Upper lobe of right lung (tissue), 1 donor: Measurements from ENCODE around the gene CBFA2T3. TPM values are rescaled to one million over a fixed set of nuclear protein-coding genes. Genes with fewer than 3 reads are reported as not detected.

ENCODE experiments used
- ATAC-seq: fragments of 200-7000 bp; cut with Tn5 transposase; one replicate; pipeline ENCODE4 v1.9.1; 2020; ENCODE audit warnings: mild to moderate bottlenecking, moderate library complexity
- DNase-seq: peaks from one replicate; pipeline ENCODE4 v3.0.0-alpha.2; 2020
- H3K27ac ChIP-seq: fragments of 200-600 bp; one replicate; pipeline ENCODE4 v1.8.0; 2022
- H3K27me3 ChIP-seq: fragments of 200-600 bp; one replicate; pipeline ENCODE4 v1.8.0; 2022; ENCODE audit warnings: mild to moderate bottlenecking
- H3K36me3 ChIP-seq: fragments of 200-600 bp; one replicate; pipeline ENCODE4 v1.8.0; 2022
- H3K4me1 ChIP-seq: fragments of 200-600 bp; one replicate; pipeline ENCODE4 v1.8.0; 2022
- H3K4me3 ChIP-seq: fragments of 200-600 bp; one replicate; pipeline ENCODE4 v1.8.0; 2022; ENCODE audit warnings: mild to moderate bottlenecking
- H3K9me3 ChIP-seq: fragments of 200-600 bp; one replicate; pipeline ENCODE4 v1.8.0; 2022
- intact Hi-C: fragments of 100-400 bp; cut with DNase I; formaldehyde crosslinking; loops from one replicate; pipeline ENCODE4 v1.11.0; 2022
- total RNA-seq: library from RNA; stranded (reverse); fragmentation: NEBNext Ultra II Directional; extraction: Animal tissue kit (Norgen Biotek cat#: 25700); gene quantifications from one replicate; pipeline ENCODE4 v1.2.1, GENCODE V29; 2021
- TF ChIP-seq, protein P1 (sequence below): fragments of 200-600 bp; IDR thresholded peaks from one replicate; pipeline ENCODE4 v1.8.0; 2022; ENCODE audit warnings: antibody characterized with exemption
- donor health status: DM: no; HTN: yes; CAD: no; lungs with severe emphysema.

Gene CBFA2T3
- total RNA-seq, 1 donor from 2014 or later = 19.0 TPM

GRCh38 chr16:88936008-88936555, 40.9 kb downstream of the CBFA2T3 start:
- intact Hi-C loops = no loop called here
- H3K27ac ChIP-seq = peak overlapping the region; percentile 63

DNA sequence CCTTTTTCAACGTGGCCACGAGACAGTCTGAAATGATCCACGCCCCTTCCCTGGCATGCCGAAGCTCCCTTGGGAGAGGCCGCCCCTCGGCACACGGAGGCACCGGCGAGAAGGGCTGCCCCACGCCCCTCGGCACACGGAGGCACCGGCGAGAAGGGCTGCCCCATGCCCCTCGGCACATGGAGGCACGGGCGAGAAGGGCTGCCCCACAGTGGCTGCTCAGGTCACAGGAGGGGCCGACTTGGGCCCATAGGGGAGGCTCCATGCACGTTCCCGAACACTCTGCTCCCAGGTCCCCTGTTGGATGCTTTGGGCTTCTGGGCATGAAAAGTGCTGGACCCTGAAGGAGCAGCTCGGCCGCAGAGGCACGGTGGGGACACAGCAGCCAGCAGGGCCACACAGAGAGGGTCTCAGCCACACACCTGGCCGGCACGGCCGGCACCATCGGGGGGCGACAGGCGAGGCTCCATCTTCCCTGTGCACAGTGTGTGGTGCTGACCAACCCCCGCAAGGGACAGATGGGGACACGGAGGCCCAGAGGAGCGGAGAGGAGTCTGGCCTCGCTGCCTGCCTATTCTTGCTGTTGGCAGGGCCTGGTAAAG, 42.8 kb downstream of the CBFA2T3 start:
- TF ChIP-seq, protein P1, sequence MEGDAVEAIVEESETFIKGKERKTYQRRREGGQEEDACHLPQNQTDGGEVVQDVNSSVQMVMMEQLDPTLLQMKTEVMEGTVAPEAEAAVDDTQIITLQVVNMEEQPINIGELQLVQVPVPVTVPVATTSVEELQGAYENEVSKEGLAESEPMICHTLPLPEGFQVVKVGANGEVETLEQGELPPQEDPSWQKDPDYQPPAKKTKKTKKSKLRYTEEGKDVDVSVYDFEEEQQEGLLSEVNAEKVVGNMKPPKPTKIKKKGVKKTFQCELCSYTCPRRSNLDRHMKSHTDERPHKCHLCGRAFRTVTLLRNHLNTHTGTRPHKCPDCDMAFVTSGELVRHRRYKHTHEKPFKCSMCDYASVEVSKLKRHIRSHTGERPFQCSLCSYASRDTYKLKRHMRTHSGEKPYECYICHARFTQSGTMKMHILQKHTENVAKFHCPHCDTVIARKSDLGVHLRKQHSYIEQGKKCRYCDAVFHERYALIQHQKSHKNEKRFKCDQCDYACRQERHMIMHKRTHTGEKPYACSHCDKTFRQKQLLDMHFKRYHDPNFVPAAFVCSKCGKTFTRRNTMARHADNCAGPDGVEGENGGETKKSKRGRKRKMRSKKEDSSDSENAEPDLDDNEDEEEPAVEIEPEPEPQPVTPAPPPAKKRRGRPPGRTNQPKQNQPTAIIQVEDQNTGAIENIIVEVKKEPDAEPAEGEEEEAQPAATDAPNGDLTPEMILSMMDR = no peak
- no peak for ATAC-seq
- intact Hi-C loops = no loop called here

More at GRCh38 chr16:88936008-88936555, 40.9 kb downstream of the CBFA2T3 start:
- Histone ChIP-seq H3K27me3 (peaks cover 6% of the 10 kb centered on the region), H3K4me3 (no peak overlapping the region), H3K4me1 (peaks cover 29% of the 10 kb centered on the region), H3K9me3 (no peaks in the 10 kb centered on the region), H3K36me3 (no peaks in the 10 kb centered on the region)
- ATAC-seq (peak; percentile 20), DNase-seq (no peak)
- TF ChIP-seq, protein P1 = no peak

GRCh38 chr16:88932929-88933328, 44.1 kb downstream of the CBFA2T3 start:
- TF ChIP-seq, protein P1 = no peak
- intact Hi-C loops = no loop called here
- Histone ChIP-seq H3K36me3 (no peaks in the 10 kb centered on the region), H3K4me3 (no peak overlapping the region), H3K27me3 (no peaks in the 10 kb centered on the region), H3K4me1 (peaks cover 12% of the 10 kb centered on the region), H3K9me3 (no peaks in the 10 kb centered on the region), H3K27ac (no peak overlapping the region)
- DNase-seq (no peak), ATAC-seq (no peak)

More for the DNA sequence above, 42.8 kb downstream of the CBFA2T3 start:
- H3K4me1 ChIP-seq = peaks cover 22% of the 10 kb centered on the region
- H3K4me3 ChIP-seq = no peak overlapping the region
- no peak overlapping the region for H3K27ac ChIP-seq
- H3K36me3 ChIP-seq = no peaks in the 10 kb centered on the region
- no peak for DNase-seq
- no peaks in the 10 kb centered on the region for H3K27me3 ChIP-seq
- H3K9me3 ChIP-seq = no peaks in the 10 kb centered on the region

DNA sequence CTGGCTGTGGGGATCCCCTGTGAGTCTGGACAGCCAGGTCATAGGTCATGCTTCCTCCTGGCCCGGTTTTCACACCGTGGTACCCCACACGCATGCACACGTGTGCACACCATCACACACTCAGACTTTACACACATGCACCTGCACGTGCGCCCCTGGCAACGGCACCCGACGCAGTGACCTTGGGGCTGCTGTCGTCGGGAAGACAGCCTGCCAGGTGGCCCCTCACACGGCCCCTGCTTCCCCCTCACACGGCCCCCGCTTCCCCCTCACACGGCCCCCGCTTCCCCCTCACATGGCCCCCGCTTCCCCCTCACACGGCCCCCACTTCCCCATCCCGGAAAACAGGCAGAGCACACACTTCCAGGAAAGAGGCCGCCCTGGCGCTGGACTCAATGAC, 45.1 kb downstream of the CBFA2T3 start:
- intact Hi-C loops = no loop called here
- no peak for DNase-seq
- H3K4me3 ChIP-seq = no peak overlapping the region

DNA sequence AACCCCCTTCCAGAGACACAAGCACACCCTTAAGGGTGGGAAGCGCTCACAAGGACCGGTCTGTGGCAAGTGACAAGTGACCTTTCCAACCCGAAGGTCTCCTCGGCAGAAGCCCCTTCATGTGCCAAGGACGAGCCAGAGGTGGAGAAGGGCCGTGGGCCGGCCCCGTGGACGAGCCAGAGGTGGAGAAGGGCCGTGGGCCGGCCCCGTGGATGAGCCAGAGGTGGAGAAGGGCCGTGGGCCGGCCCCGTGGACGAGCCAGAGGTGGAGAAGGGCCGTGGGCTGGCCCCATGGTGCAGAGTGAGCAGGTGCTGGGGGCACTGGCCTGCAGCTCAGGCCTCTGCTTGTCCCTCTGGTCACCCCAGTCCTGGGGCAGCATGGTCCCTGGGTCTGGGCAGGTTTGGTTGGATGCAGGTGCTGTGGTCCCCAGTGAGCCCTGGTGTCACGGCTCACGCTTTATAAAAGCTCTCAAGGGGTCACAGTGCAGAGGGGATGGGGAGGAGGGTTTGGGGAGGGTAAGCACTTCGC, 45.6 kb downstream of the CBFA2T3 start:
- DNase-seq (no peak), ATAC-seq (no peak)
- Histone ChIP-seq H3K27ac (no peak overlapping the region), H3K4me3 (no peak overlapping the region), H3K36me3 (no peaks in the 10 kb centered on the region), H3K9me3 (no peaks in the 10 kb centered on the region), H3K4me1 (peaks cover 6% of the 10 kb centered on the region), H3K27me3 (no peaks in the 10 kb centered on the region)
- intact Hi-C loops = no loop called here
- TF ChIP-seq, protein P1 = no peak

More for the DNA sequence above, 45.1 kb downstream of the CBFA2T3 start:
- no peaks in the 10 kb centered on the region for H3K27me3 ChIP-seq
- peaks cover 9% of the 10 kb centered on the region for H3K4me1 ChIP-seq
- H3K27ac ChIP-seq = no peak overlapping the region
- ATAC-seq = no peak
- H3K36me3 ChIP-seq = no peaks in the 10 kb centered on the region
- TF ChIP-seq, protein P1 = no peak
- no peaks in the 10 kb centered on the region for H3K9me3 ChIP-seq
